Type B pancreatic cell (in vitro differentiated cells): ENCODE results near the gene FGF5. TPM values are rescaled to one million over a fixed set of nuclear protein-coding genes. Genes with fewer than 3 reads are reported as not detected.

Experiments used
- DNase-seq: peaks from one replicate; pipeline ENCODE4 v3.0.0; 2021; ENCODE audit warnings: mixed read lengths; ENCODE audit not compliant: unreplicated experiment; ENCODE audit errors: extremely low spot score
- H3K27ac Mint-ChIP-seq: 2 replicates; pipeline ENCODE4 v1.8.0; 2021; ENCODE audit warnings: mild to moderate bottlenecking, mixed read lengths
- H3K27me3 Mint-ChIP-seq: 2 replicates; pipeline ENCODE4 v1.8.0; 2021; ENCODE audit warnings: mixed read lengths
- H3K36me3 Mint-ChIP-seq: 2 replicates; pipeline ENCODE4 v1.8.0; 2021; ENCODE audit warnings: mixed read lengths
- H3K4me1 Mint-ChIP-seq: one replicate; pipeline ENCODE4 v1.8.0; 2021; ENCODE audit warnings: mixed read lengths; ENCODE audit not compliant: unreplicated experiment
- H3K4me3 Mint-ChIP-seq: 2 replicates; pipeline ENCODE4 v1.8.0; 2021; ENCODE audit warnings: mild to moderate bottlenecking, mixed read lengths
- H3K9me3 Mint-ChIP-seq: 2 replicates; pipeline ENCODE4 v1.8.0; 2021; ENCODE audit warnings: mixed read lengths
- long read RNA-seq: library from polyadenylated mRNA; unstranded; transcript quantifications from one replicate; pipeline ENCODE4 v2.0.0, GENCODE V29; 2020
- total RNA-seq: library from RNA; stranded (reverse); gene quantifications from 2 replicates; pipeline ENCODE4 v1.2.1, GENCODE V29; 2021; ENCODE audit warnings: low replicate concordance
- TF ChIP-seq, protein P1 (sequence below): fragments of 200-600 bp; sonication (generic); conservative IDR thresholded peaks from 2 replicates; pipeline ENCODE4 v1.5.0; 2021; ENCODE audit warnings: antibody characterized with exemption, mild to moderate bottlenecking

Gene FGF5, protein sequence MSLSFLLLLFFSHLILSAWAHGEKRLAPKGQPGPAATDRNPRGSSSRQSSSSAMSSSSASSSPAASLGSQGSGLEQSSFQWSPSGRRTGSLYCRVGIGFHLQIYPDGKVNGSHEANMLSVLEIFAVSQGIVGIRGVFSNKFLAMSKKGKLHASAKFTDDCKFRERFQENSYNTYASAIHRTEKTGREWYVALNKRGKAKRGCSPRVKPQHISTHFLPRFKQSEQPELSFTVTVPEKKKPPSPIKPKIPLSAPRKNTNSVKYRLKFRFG
- 0.75 and 0.76 TPM in 2 replicates for total RNA-seq
- long read RNA-seq, full-length matches to known transcripts: 1 of 1 reads
- long read RNA-seq, partial matches to known transcripts: 0 of 1 reads
- long read RNA-seq, other reads (novel, unspliced or antisense): 0 of 1 reads

DNA sequence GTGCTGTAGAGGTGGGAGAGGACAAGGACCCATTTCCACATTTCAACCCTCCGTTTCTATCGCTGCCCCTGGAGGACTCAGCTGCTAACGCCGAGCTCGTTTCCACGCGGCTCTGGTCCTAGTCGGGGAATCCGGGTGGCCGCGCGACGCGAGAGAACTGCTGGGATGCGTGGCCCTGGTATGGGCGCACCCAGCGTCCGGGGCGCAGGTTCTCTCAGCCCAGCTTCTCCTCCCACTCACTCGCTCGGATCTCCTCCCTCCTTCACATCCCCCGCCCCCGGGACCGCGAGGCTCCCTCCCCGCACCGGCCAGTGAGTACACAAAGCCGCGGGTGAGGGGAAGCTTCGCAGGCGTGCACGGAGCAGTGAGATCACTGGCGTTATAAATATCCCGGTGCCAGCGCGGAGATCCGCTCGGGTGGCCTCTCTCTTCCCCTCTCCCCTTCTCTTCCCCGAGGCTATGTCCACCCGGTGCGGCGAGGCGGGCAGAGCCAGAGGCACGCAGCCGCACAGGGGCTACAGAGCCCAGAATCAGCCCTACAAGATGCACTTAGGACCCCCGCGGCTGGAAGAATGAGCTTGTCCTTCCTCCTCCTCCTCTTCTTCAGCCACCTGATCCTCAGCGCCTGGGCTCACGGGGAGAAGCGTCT lies at the start of gene FGF5:
FGF5 (plus strand) TSS at position 412 of the 649 bp plus-strand sequence; CDS start at position 573, 161 bp downstream.
- DNase-seq: peak; percentile 75
- H3K9me3 Mint-ChIP-seq: peaks cover 6% of the 10 kb centered on the region
- peak within 1 kb of the TSS; percentile 93 for H3K4me3 Mint-ChIP-seq
- TF ChIP-seq, protein P1, sequence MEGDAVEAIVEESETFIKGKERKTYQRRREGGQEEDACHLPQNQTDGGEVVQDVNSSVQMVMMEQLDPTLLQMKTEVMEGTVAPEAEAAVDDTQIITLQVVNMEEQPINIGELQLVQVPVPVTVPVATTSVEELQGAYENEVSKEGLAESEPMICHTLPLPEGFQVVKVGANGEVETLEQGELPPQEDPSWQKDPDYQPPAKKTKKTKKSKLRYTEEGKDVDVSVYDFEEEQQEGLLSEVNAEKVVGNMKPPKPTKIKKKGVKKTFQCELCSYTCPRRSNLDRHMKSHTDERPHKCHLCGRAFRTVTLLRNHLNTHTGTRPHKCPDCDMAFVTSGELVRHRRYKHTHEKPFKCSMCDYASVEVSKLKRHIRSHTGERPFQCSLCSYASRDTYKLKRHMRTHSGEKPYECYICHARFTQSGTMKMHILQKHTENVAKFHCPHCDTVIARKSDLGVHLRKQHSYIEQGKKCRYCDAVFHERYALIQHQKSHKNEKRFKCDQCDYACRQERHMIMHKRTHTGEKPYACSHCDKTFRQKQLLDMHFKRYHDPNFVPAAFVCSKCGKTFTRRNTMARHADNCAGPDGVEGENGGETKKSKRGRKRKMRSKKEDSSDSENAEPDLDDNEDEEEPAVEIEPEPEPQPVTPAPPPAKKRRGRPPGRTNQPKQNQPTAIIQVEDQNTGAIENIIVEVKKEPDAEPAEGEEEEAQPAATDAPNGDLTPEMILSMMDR: no peak
- H3K4me1 Mint-ChIP-seq: peaks cover 36% of the 10 kb centered on the region
- no peaks in the 10 kb centered on the region for H3K36me3 Mint-ChIP-seq
- peak within 1 kb of the TSS; percentile 58 for H3K27ac Mint-ChIP-seq
- peaks cover 100% of the 10 kb centered on the region for H3K27me3 Mint-ChIP-seq

DNA sequence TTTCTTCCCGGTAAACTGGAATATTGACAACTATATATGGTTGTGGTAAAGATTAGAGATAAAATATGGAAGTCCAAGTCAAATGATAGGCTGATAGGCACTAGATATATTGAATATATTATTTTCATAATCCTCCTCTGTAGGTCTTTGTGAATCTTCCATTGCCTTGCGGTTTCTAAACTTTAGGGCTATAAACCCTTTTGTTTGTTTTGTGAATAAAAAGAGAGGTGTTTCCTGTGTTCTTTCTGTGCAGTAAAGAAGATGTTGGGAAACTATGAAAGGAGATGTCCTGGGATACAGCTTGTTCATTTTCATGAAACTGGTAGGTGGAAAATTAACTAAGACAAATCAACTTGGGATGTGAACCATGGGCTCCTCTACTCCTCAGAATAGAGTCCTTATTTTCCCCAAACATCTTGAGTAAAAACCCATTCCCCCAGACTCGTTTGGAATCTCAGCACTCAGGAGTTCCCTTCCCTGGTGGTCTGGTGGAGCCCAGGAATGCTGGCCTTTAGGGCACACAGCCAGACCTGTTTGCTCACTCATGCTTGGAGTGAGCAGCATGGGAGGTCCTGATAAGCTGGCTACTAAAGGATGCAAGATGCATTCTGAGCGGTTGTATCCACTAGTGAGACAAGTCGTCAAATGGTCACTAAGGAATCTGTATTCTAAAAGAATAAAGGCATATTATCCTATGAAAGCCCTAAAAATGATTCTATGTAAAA lies 47.0 kb upstream of the FGF5 start:
- peaks cover 65% of the 10 kb centered on the region for H3K27me3 Mint-ChIP-seq
- no peaks in the 10 kb centered on the region for H3K9me3 Mint-ChIP-seq

DNA sequence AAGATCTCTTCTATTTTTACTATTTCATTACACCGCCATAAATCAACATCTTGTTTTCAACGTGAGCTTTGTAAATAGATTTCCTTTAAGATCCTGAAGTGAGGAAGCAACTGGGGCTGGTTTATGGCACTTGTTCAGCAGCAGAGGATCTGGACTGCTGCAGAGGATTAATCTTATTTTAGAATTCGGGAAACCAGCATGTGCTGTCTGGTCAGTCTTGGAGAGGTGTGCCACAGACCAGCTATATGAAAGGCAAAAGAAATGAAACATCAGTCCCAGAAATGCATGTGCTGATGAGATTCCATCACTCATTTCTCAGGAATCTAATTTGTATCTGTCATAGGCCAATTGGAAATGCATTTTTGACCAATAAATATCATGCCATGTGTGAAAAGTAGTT lies 45.8 kb upstream of the FGF5 start:
- no peaks in the 10 kb centered on the region for H3K36me3 Mint-ChIP-seq
- no peak for DNase-seq
- peaks cover 61% of the 10 kb centered on the region for H3K27me3 Mint-ChIP-seq
- TF ChIP-seq, protein P1: no peak
- no peaks in the 10 kb centered on the region for H3K9me3 Mint-ChIP-seq
- H3K27ac Mint-ChIP-seq: no peak overlapping the region
- H3K4me3 Mint-ChIP-seq: no peak overlapping the region
- H3K4me1 Mint-ChIP-seq: no peaks in the 10 kb centered on the region

More for the DNA sequence above, 47.0 kb upstream of the FGF5 start:
- Mint-ChIP-seq H3K27ac (no peak overlapping the region), H3K36me3 (no peaks in the 10 kb centered on the region), H3K4me1 (peaks cover 5% of the 10 kb centered on the region), H3K4me3 (no peak overlapping the region)
- TF ChIP-seq, protein P1: no peak
- no peak for DNase-seq

DNA sequence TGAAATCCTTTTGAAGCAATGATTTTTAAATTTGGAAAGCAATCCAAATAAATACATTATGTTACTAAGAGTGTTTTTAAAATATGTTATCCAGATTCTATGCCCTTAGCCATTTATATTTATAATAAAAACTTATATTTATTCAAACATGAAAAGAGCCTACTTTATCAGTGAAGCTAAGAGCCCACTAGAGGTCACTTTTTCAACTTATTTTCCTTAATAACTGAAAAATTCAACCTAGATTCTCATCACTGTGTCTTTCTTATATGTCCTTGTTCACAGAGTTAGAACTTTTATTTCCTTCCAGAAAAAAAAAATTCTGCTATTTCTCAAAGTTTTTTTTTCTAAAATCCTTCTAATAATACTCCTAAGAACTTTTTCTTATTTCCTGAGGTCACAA lies 45.3 kb upstream of the FGF5 start:
- H3K27me3 Mint-ChIP-seq: peaks cover 60% of the 10 kb centered on the region
- H3K4me1 Mint-ChIP-seq: no peaks in the 10 kb centered on the region
- no peaks in the 10 kb centered on the region for H3K36me3 Mint-ChIP-seq
- no peak overlapping the region for H3K4me3 Mint-ChIP-seq
- H3K27ac Mint-ChIP-seq: no peak overlapping the region
- no peaks in the 10 kb centered on the region for H3K9me3 Mint-ChIP-seq
- TF ChIP-seq, protein P1: peak; percentile 70
- DNase-seq: no peak

DNA sequence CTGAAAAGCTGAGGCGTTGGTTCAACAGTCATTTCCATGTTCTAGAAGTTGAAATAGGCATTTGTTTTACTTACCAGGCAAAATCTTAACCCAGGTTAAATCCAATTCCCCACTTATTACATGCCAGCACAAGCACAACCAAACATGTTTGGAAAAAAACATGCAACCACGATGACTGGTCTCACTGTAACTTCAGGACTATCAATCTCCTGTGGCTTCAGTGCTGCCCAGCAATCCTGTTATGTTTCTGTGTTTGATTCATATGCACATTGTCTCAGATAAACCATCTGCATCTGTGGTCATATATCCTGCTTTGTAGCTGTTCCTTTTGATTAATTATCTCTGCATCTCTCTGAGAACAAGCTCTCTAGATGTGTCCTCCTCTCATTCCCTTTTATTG lies 40.9 kb upstream of the FGF5 start:
- H3K27me3 Mint-ChIP-seq: peaks cover 47% of the 10 kb centered on the region
- H3K9me3 Mint-ChIP-seq: no peaks in the 10 kb centered on the region
- no peaks in the 10 kb centered on the region for H3K4me1 Mint-ChIP-seq
- H3K4me3 Mint-ChIP-seq: no peak overlapping the region
- TF ChIP-seq, protein P1: no peak
- no peaks in the 10 kb centered on the region for H3K36me3 Mint-ChIP-seq
- DNase-seq: no peak
- no peak overlapping the region for H3K27ac Mint-ChIP-seq
